T-cell (primary cell): ENCODE results near the gene GRAMD1A. TPM values are rescaled to one million over a fixed set of nuclear protein-coding genes. Genes with fewer than 3 reads are reported as not detected.
A peak's percentile ranks its signal among the peaks of the same experiment; 100 is the strongest.

Source experiments
- ATAC-seq, 4 experiments: fragments of 200-7000 bp in 3 of 4; fragments of 150-1000 bp in 1 of 4; cut with Tn5 transposase; replicated peaks in 1 of 4; 1 replicate in 3 of 4; 2 replicates in 1 of 4; pipeline ENCODE4 v1.10.0; 2021; ENCODE audit warnings: moderate library complexity in 3 of 4, mild to moderate bottlenecking in 2 of 4, moderate number of reproducible peaks in 1 of 4
- CTCF ChIA-PET, 2 donors: fragments of 300-600 bp; sonication (Branson Sonifier 250); formaldehyde crosslinking; loops; one replicate each; lab custom pipeline; 2022; ENCODE audit warnings: antibody characterized with exemption in 2 of 2; lab: Charles Lee
- POLR2A ChIA-PET, 2 donors: fragments of 300-600 bp; sonication (Branson Sonifier 250); formaldehyde crosslinking; loops; one replicate each; lab custom pipeline; 2022; ENCODE audit warnings: antibody characterized with exemption in 2 of 2; lab: Charles Lee
- DNase-seq, 35 experiments: peaks; one replicate each; pipeline versions ENCODE4 v3.0.0 to v3.0.0-alpha.2; 2013 to 2023
- H3K27ac ChIP-seq: one replicate; pipeline ENCODE4 v1.5.1; 2013; ENCODE audit warnings: low read length
- H3K27me3 ChIP-seq, 2 experiments: replicated peaks in 1 of 2; 1 replicate in 1 of 2; 2 replicates in 1 of 2; pipeline versions ENCODE4 v1.6.1 to v1.7.0; 2013; ENCODE audit warnings: low read length in 1 of 2, mixed read lengths in 1 of 2; ENCODE audit not compliant: control insufficient read depth in 2 of 2, insufficient read depth in 2 of 2; ENCODE audit errors: extremely low read depth in 1 of 2
- H3K36me3 ChIP-seq, 2 donors: 1 replicate in 1 of 2; 2 replicates in 1 of 2; pipeline versions ENCODE4 v1.6.1 to v1.7.0; 2013; ENCODE audit warnings: low read length in 1 of 2; ENCODE audit not compliant: control insufficient read depth in 2 of 2, insufficient read depth in 1 of 2; ENCODE audit errors: extremely low read depth in 1 of 2
- H3K4me1 ChIP-seq, 2 experiments: 1 replicate in 1 of 2; 2 replicates in 1 of 2; pipeline versions ENCODE4 v1.6.1 to v1.7.0; 2013; ENCODE audit warnings: low read length in 2 of 2, mixed read lengths in 1 of 2; ENCODE audit not compliant: insufficient read depth in 2 of 2, control insufficient read depth in 1 of 2; ENCODE audit errors: extremely low read depth in 1 of 2
- H3K4me3 ChIP-seq, 2 donors: 1 replicate in 1 of 2; 2 replicates in 1 of 2; pipeline versions ENCODE4 v1.5.1 to v1.7.0; 2013; ENCODE audit warnings: mild to moderate bottlenecking in 2 of 2, low read length in 1 of 2, moderate library complexity in 1 of 2; ENCODE audit not compliant: control insufficient read depth in 1 of 2; ENCODE audit errors: extremely low read depth in 1 of 2
- H3K9me3 ChIP-seq: 2 replicates; pipeline ENCODE4 v1.7.0; 2013
- H3K27ac Mint-ChIP-seq, 2 donors: one replicate each; pipeline ENCODE4 v1.8.0; 2020 to 2021; ENCODE audit warnings: mild to moderate bottlenecking in 2 of 2, mixed read lengths in 2 of 2
- H3K27me3 Mint-ChIP-seq, 2 donors: one replicate each; pipeline ENCODE4 v1.8.0; 2021 to 2022; ENCODE audit warnings: mixed read lengths in 2 of 2
- H3K36me3 Mint-ChIP-seq: one replicate; pipeline ENCODE4 v1.8.0; 2021; ENCODE audit warnings: mixed read lengths
- H3K4me1 Mint-ChIP-seq, 3 donors: one replicate each; pipeline ENCODE4 v1.8.0; 2020 to 2022; ENCODE audit warnings: mixed read lengths in 3 of 3, mild to moderate bottlenecking in 1 of 3
- H3K4me3 Mint-ChIP-seq, 3 donors: one replicate each; pipeline ENCODE4 v1.8.0; 2020 to 2022; ENCODE audit warnings: mild to moderate bottlenecking in 3 of 3, mixed read lengths in 3 of 3, moderate library complexity in 3 of 3
- H3K9me3 Mint-ChIP-seq, 3 donors: one replicate each; pipeline ENCODE4 v1.8.0; 2020 to 2022; ENCODE audit warnings: mixed read lengths in 3 of 3
- WGBS: methylation state at CpG from one replicate; pipeline ENCODE4 v1.1.5; 2013; ENCODE audit warnings: missing lambda C conversion rate; ENCODE audit not compliant: insufficient coverage; 5-methylcytosine and 5-hydroxymethylcytosine counted together
- total RNA-seq, 35 experiments: library from RNA in 6 of 35; stranded (reverse) in 6 of 35; fragments of 120-200 nt in 1 of 35; gene quantifications; one replicate each; pipeline versions ENCODE4 v1.2.1 to v1.2.4 and lab custom pipeline; 2013 to 2026

GRAMD1A gene
- total RNA-seq, 5 donors from 2014 or later (not counting 1 experiment from before 2014, with no cell fraction given), result 189 to 318 (median 227) TPM

- Mint-ChIP-seq H3K27ac (peak overlapping the region in 1 of 2 donors; percentile 93), H3K4me1 (peaks cover 18 to 32% (median 27%) of the 10 kb centered on the region in 3 donors), H3K4me3 (peak overlapping the region in 1 of 3 donors; percentile 45), H3K27me3 (peaks cover 0 to 3% of the 10 kb centered on the region in 2 donors), H3K9me3 (peaks cover 0 to 9% (median 0%) of the 10 kb centered on the region in 3 donors), H3K36me3 (no peaks in the 10 kb centered on the region)
- CTCF ChIA-PET, result interaction anchor here in 1 of 2 donors (0.7 to 1.1 kb wide), 2 partner anchors 10 to 52 kb away, joined by 6 to 8 read pairs; no protein-coding TSS in a partner anchor
- Histone ChIP-seq H3K4me3 (no peak overlapping the region), H3K27ac (no peak overlapping the region), H3K9me3 (no peaks in the 10 kb centered on the region), H3K36me3 (no peaks in the 10 kb centered on the region), H3K4me1 (peaks cover 10 to 23% of the 10 kb centered on the region in 2 experiments), H3K27me3 (no peaks in the 10 kb centered on the region)
- DNase-seq (no peak), ATAC-seq (no peak)
- POLR2A ChIA-PET, result interaction anchor here in 1 of 2 donors (0.5 to 0.6 kb wide), 2 partner anchors 26 to 37 kb away, joined by 3 to 5 read pairs; no protein-coding TSS in a partner anchor
- no CpG with 5 or more reads among the region's 5 CpGs for WGBS
Measured at GRCh38 chr19:34975056-34975455, 25.1 kb upstream of the GRAMD1A start.

- H3K27ac Mint-ChIP-seq, result no peak overlapping the region
- Histone ChIP-seq H3K27ac (no peak overlapping the region), H3K9me3 (no peaks in the 10 kb centered on the region), H3K27me3 (no peaks in the 10 kb centered on the region), H3K4me1 (peaks cover 10 to 23% of the 10 kb centered on the region in 2 experiments), H3K4me3 (no peak overlapping the region), H3K36me3 (no peaks in the 10 kb centered on the region)
- DNase-seq, result no peak
- peaks cover 0 to 3% of the 10 kb centered on the region in 2 donors for H3K27me3 Mint-ChIP-seq
- 100% methylated on average over 1 of the region's 3 CpGs for WGBS
- no peaks in the 10 kb centered on the region for H3K36me3 Mint-ChIP-seq
- no peak for ATAC-seq
- peaks cover 18 to 32% (median 27%) of the 10 kb centered on the region in 3 donors for H3K4me1 Mint-ChIP-seq
- peaks cover 0 to 9% (median 0%) of the 10 kb centered on the region in 3 donors for H3K9me3 Mint-ChIP-seq
- no peak overlapping the region for H3K4me3 Mint-ChIP-seq
- POLR2A ChIA-PET, result no interaction called here
- CTCF ChIA-PET, result no interaction called here
Measured at GRCh38 chr19:34976611-34977010, 23.5 kb upstream of the GRAMD1A start.

- Mint-ChIP-seq H3K4me1 (peaks cover under 1 to 14% (median 12%) of the 10 kb centered on the region in 3 donors), H3K27ac (no peak overlapping the region), H3K36me3 (no peaks in the 10 kb centered on the region), H3K27me3 (peaks cover 0 to 3% of the 10 kb centered on the region in 2 donors), H3K9me3 (peaks cover 0 to 9% (median 0%) of the 10 kb centered on the region in 3 donors), H3K4me3 (no peak overlapping the region)
- no peak for ATAC-seq
- H3K9me3 ChIP-seq, result no peaks in the 10 kb centered on the region
- ChIA-PET CTCF (no interaction called here), POLR2A (interaction anchor here in 1 of 2 donors (0.6 kb wide), 1 partner anchor 207 kb away, joined by 3 read pairs; no protein-coding TSS in a partner anchor)
- no peaks in the 10 kb centered on the region for H3K27me3 ChIP-seq
- no peak for DNase-seq
- no peak overlapping the region for H3K27ac ChIP-seq
- 92% methylated on average over 7 of the region's 12 CpGs for WGBS
- H3K4me1 ChIP-seq, result peaks cover 0 to 2% of the 10 kb centered on the region in 2 experiments
- H3K4me3 ChIP-seq, result no peak overlapping the region
- H3K36me3 ChIP-seq, result no peaks in the 10 kb centered on the region
Measured at GRCh38 chr19:34979819-34980640, 20.1 kb upstream of the GRAMD1A start.

- Mint-ChIP-seq H3K4me1 (peaks cover 11 to 24% (median 19%) of the 10 kb centered on the region in 3 donors), H3K27me3 (peaks cover 0 to 3% of the 10 kb centered on the region in 2 donors), H3K27ac (no peak overlapping the region), H3K9me3 (no peaks in the 10 kb centered on the region), H3K4me3 (no peak overlapping the region), H3K36me3 (no peaks in the 10 kb centered on the region)
- no peaks in the 10 kb centered on the region for H3K9me3 ChIP-seq
- no peaks in the 10 kb centered on the region for H3K27me3 ChIP-seq
- ATAC-seq, result no peak
- CTCF ChIA-PET, result no interaction called here
- no peak overlapping the region for H3K4me3 ChIP-seq
- POLR2A ChIA-PET, result no interaction called here
- H3K27ac ChIP-seq, result no peak overlapping the region
- WGBS, result no CpG with 5 or more reads among the region's 5 CpGs
- H3K36me3 ChIP-seq, result no peaks in the 10 kb centered on the region
- no peak for DNase-seq
- peaks cover 5 to 7% of the 10 kb centered on the region in 2 experiments for H3K4me1 ChIP-seq
Measured at GRCh38 chr19:34982275-34982674, 17.8 kb upstream of the GRAMD1A start.

- Mint-ChIP-seq H3K36me3 (no peaks in the 10 kb centered on the region), H3K27ac (no peak overlapping the region), H3K4me3 (no peak overlapping the region), H3K9me3 (no peaks in the 10 kb centered on the region), H3K4me1 (peaks cover 11 to 30% (median 30%) of the 10 kb centered on the region in 3 donors), H3K27me3 (peaks cover 0 to 3% of the 10 kb centered on the region in 2 donors)
- ChIA-PET CTCF (interaction anchor here in 1 of 2 donors (0.6 kb wide), 1 partner anchor 29 kb away, joined by 3 read pairs; no protein-coding TSS in a partner anchor), POLR2A (interaction anchor here in 1 of 2 donors (0.6 kb wide), 2 partner anchors 10 to 17 kb away, joined by 3 read pairs; no protein-coding TSS in a partner anchor)
- WGBS, result 86% methylated on average over 1 of the region's 4 CpGs
- no peak overlapping the region for H3K4me3 ChIP-seq
- DNase-seq (no peak), ATAC-seq (no peak)
- no peak overlapping the region for H3K27ac ChIP-seq
- no peaks in the 10 kb centered on the region for H3K36me3 ChIP-seq
- H3K4me1 ChIP-seq, result peaks cover 5 to 7% of the 10 kb centered on the region in 2 experiments
- no peaks in the 10 kb centered on the region for H3K9me3 ChIP-seq
- no peaks in the 10 kb centered on the region for H3K27me3 ChIP-seq
Measured at GRCh38 chr19:34983786-34984185, 16.3 kb upstream of the GRAMD1A start.

- no peaks in the 10 kb centered on the region for H3K36me3 ChIP-seq
- H3K4me3 ChIP-seq, result no peak overlapping the region
- DNase-seq, result no peak
- H3K9me3 Mint-ChIP-seq, result no peaks in the 10 kb centered on the region
- no CpG with 5 or more reads among the region's 3 CpGs for WGBS
- H3K27me3 ChIP-seq, result no peaks in the 10 kb centered on the region
- no peak for ATAC-seq
- H3K4me1 ChIP-seq, result peaks cover 5 to 7% of the 10 kb centered on the region in 2 experiments
- CTCF ChIA-PET, result no interaction called here
- no peak overlapping the region for H3K27ac ChIP-seq
- no peaks in the 10 kb centered on the region for H3K36me3 Mint-ChIP-seq
- H3K4me1 Mint-ChIP-seq, result peaks cover 11 to 34% (median 34%) of the 10 kb centered on the region in 3 donors
- H3K27ac Mint-ChIP-seq, result peak overlapping the region in 1 of 2 donors; percentile 44
- no peak overlapping the region for H3K4me3 Mint-ChIP-seq
- POLR2A ChIA-PET, result interaction anchor here in 1 of 2 donors (0.6 kb wide), 1 partner anchor 17 kb away, joined by 3 read pairs; no protein-coding TSS in a partner anchor
- H3K27me3 Mint-ChIP-seq, result peaks cover 0 to under 1% of the 10 kb centered on the region in 2 donors
- no peaks in the 10 kb centered on the region for H3K9me3 ChIP-seq
Measured at GRCh38 chr19:34984287-34984686, 15.8 kb upstream of the GRAMD1A start.
